CD4-positive, alpha-beta T cell (primary cell): ENCODE results near the gene ZNF182. TPM values are rescaled to one million over a fixed set of nuclear protein-coding genes. Genes with fewer than 3 reads are reported as not detected.
"Not testable (repeated sequence)": the region's sequence is repeated elsewhere in the genome, so short reads cannot be mapped to it uniquely, and the experiment has no call there.

Experiments used
- ATAC-seq: fragments of 200-7000 bp; cut with Tn5 transposase; one replicate; pipeline ENCODE4 v1.10.0; 2022; ENCODE audit warnings: mild to moderate bottlenecking; ENCODE audit not compliant: poor library complexity
- CTCF ChIA-PET: fragments of 350-600 bp; sonication (Branson Sonifier 250); formaldehyde crosslinking; loops from one replicate; lab custom pipeline; 2021; ENCODE audit warnings: antibody characterized with exemption, inconsistent platforms; lab: Charles Lee
- POLR2A ChIA-PET: fragments of 350-600 bp; sonication (Branson Sonifier 250); formaldehyde crosslinking; loops from one replicate; lab custom pipeline; 2021; ENCODE audit warnings: antibody characterized with exemption, inconsistent platforms; lab: Charles Lee
- DNase-seq, 14 experiments: peaks; one replicate each; pipeline ENCODE4 v3.0.0-alpha.2; 2013 to 2020; ENCODE audit warnings: mixed read lengths in 2 of 14
- H3K27ac ChIP-seq, 2 donors: one replicate each; pipeline versions ENCODE4 v1.5.1 to v1.7.0; 2013; ENCODE audit warnings: low read length in 2 of 2, low read depth in 1 of 2, mild to moderate bottlenecking in 1 of 2
- H3K27me3 ChIP-seq, 2 experiments: 1 replicate in 1 of 2; 2 replicates in 1 of 2; pipeline versions ENCODE4 v1.6.1 to v1.7.0; 2013; ENCODE audit warnings: low read length in 2 of 2, control low read depth in 1 of 2, mild to moderate bottlenecking in 1 of 2, moderate library complexity in 1 of 2; ENCODE audit not compliant: insufficient read depth in 2 of 2, control insufficient read depth in 1 of 2
- H3K36me3 ChIP-seq: one replicate; pipeline ENCODE4 v1.6.1; 2013; ENCODE audit warnings: low read length, control low read depth; ENCODE audit not compliant: insufficient read depth
- H3K4me1 ChIP-seq: one replicate; pipeline ENCODE4 v1.6.1; 2013; ENCODE audit warnings: low read length, control low read depth; ENCODE audit not compliant: insufficient read depth
- H3K4me3 ChIP-seq: one replicate; pipeline ENCODE4 v1.5.1; 2013; ENCODE audit warnings: mild to moderate bottlenecking, low read length, moderate library complexity
- H3K9me3 ChIP-seq, 2 experiments: 1 replicate in 1 of 2; 2 replicates in 1 of 2; pipeline versions ENCODE4 v1.6.1 to v1.7.0; 2013; ENCODE audit warnings: low read length in 2 of 2, mild to moderate bottlenecking in 2 of 2, control low read depth in 1 of 2, moderate library complexity in 1 of 2; ENCODE audit not compliant: control insufficient read depth in 1 of 2, insufficient read depth in 1 of 2
- H3K27ac Mint-ChIP-seq: one replicate; pipeline ENCODE4 v1.8.0; 2020; ENCODE audit warnings: mixed read lengths
- H3K27me3 Mint-ChIP-seq: one replicate; pipeline ENCODE4 v1.8.0; 2021; ENCODE audit warnings: mixed read lengths
- H3K36me3 Mint-ChIP-seq: one replicate; pipeline ENCODE4 v1.8.0; 2021; ENCODE audit warnings: low read depth, mixed read lengths
- H3K4me1 Mint-ChIP-seq: one replicate; pipeline ENCODE4 v1.8.0; 2021; ENCODE audit warnings: low read depth, mixed read lengths
- H3K4me3 Mint-ChIP-seq: one replicate; pipeline ENCODE4 v1.8.0; 2020; ENCODE audit warnings: mild to moderate bottlenecking, mixed read lengths
- H3K9me3 Mint-ChIP-seq: one replicate; pipeline ENCODE4 v1.8.0; 2020; ENCODE audit warnings: mixed read lengths
- intact Hi-C, 2 experiments: fragments of 100-400 bp; cut with DNase I in 1 of 2; cut with micrococcal nuclease in 1 of 2; formaldehyde crosslinking; loops; one replicate each; pipeline versions ENCODE4 v1.15.1 to v1.9.0; 2023 to 2025; cut with DNase I, micrococcal nuclease
- total RNA-seq, 174 experiments: library from RNA in 2 of 174; stranded (reverse) in 2 of 174; gene quantifications; one replicate each; pipeline ENCODE4 v1.2.3 and lab custom pipeline; 2021 to 2026
- TF ChIP-seq, protein P1 (sequence below): fragments of 200-600 bp; IDR thresholded peaks from one replicate; pipeline ENCODE4 v1.8.0; 2022; ENCODE audit warnings: antibody characterized with exemption, mild to moderate bottlenecking

Gene ZNF182
- total RNA-seq, 2 experiments from 2014 or later = 4.8 to 5.0 TPM

GRCh38 chrX:47956016-47956415 is 47.8 kb downstream of the ZNF182 start:
- H3K27ac Mint-ChIP-seq = no peak overlapping the region
- H3K9me3 ChIP-seq = no peaks in the 10 kb centered on the region
- no peak overlapping the region for H3K4me3 ChIP-seq
- no peaks in the 10 kb centered on the region for H3K27me3 ChIP-seq
- H3K4me1 Mint-ChIP-seq = no peaks in the 10 kb centered on the region
- no peak overlapping the region for H3K27ac ChIP-seq
- POLR2A ChIA-PET = no interaction called here
- H3K36me3 ChIP-seq = no peaks in the 10 kb centered on the region
- H3K36me3 Mint-ChIP-seq = no peaks in the 10 kb centered on the region
- ATAC-seq = no peak
- CTCF ChIA-PET = no interaction called here
- TF ChIP-seq, protein P1, sequence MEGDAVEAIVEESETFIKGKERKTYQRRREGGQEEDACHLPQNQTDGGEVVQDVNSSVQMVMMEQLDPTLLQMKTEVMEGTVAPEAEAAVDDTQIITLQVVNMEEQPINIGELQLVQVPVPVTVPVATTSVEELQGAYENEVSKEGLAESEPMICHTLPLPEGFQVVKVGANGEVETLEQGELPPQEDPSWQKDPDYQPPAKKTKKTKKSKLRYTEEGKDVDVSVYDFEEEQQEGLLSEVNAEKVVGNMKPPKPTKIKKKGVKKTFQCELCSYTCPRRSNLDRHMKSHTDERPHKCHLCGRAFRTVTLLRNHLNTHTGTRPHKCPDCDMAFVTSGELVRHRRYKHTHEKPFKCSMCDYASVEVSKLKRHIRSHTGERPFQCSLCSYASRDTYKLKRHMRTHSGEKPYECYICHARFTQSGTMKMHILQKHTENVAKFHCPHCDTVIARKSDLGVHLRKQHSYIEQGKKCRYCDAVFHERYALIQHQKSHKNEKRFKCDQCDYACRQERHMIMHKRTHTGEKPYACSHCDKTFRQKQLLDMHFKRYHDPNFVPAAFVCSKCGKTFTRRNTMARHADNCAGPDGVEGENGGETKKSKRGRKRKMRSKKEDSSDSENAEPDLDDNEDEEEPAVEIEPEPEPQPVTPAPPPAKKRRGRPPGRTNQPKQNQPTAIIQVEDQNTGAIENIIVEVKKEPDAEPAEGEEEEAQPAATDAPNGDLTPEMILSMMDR = no peak
- intact Hi-C loops = loop anchor here in 1 of 2 experiments (5.0 kb wide), 1 partner anchor 124 kb away; no protein-coding TSS in a partner anchor
- H3K4me3 Mint-ChIP-seq = no peak overlapping the region
- peaks cover 4% of the 10 kb centered on the region for H3K4me1 ChIP-seq
- peaks cover 2% of the 10 kb centered on the region for H3K9me3 Mint-ChIP-seq
- no peak for DNase-seq
- no peaks in the 10 kb centered on the region for H3K27me3 Mint-ChIP-seq

DNA sequence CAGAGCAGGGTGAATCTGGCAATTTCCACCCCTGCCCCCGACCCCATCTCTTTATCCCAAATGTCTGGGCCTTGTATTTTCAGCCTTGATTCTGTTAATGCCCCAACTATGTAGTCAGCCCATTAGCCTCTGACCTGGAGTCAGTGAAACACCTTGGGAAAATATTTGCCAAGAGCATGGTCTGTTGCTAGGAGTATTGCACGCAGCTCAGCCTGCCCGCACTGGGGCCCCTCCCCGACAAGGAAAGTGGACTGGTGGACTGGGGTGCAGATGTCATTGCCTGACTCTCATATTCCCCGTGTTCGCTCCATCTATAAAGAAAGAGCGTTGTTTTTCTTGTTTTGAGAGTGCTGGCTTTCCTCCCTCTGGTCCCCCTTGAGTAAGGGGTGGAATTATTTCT is 48.5 kb downstream of the ZNF182 start:
- CTCF ChIA-PET, H3K9me3 ChIP-seq, H3K36me3 Mint-ChIP-seq, H3K27me3 Mint-ChIP-seq, DNase-seq, POLR2A ChIA-PET, H3K4me3 Mint-ChIP-seq, H3K36me3 ChIP-seq, H3K9me3 Mint-ChIP-seq, H3K4me1 ChIP-seq, H3K27ac Mint-ChIP-seq, H3K4me1 Mint-ChIP-seq, ATAC-seq, H3K27ac ChIP-seq, H3K27me3 ChIP-seq, H3K4me3 ChIP-seq: not testable (repeated sequence)
- intact Hi-C loops = loop anchor here in 1 of 2 experiments (5.0 kb wide), 1 partner anchor 123 kb away; no protein-coding TSS in a partner anchor

- TF ChIP-seq, protein P1 = no peak
- DNase-seq (no peak), ATAC-seq (no peak)
- POLR2A ChIA-PET = no interaction called here
- intact Hi-C loops = no loop called here
- no peak overlapping the region for H3K4me3 Mint-ChIP-seq
- H3K27me3 Mint-ChIP-seq = no peaks in the 10 kb centered on the region
- peaks cover 5% of the 10 kb centered on the region for H3K4me1 Mint-ChIP-seq
- H3K27me3 ChIP-seq = no peaks in the 10 kb centered on the region
- H3K4me1 ChIP-seq = no peaks in the 10 kb centered on the region
- no peak overlapping the region for H3K4me3 ChIP-seq
- no peak overlapping the region for H3K27ac ChIP-seq
- CTCF ChIA-PET = interaction anchor here (0.8 kb wide), 1 partner anchor 10 kb away, joined by 3 read pairs; no protein-coding TSS in a partner anchor
- no peaks in the 10 kb centered on the region for H3K36me3 Mint-ChIP-seq
- no peaks in the 10 kb centered on the region for H3K9me3 Mint-ChIP-seq
- no peak overlapping the region for H3K27ac Mint-ChIP-seq
- no peaks in the 10 kb centered on the region for H3K9me3 ChIP-seq
- no peaks in the 10 kb centered on the region for H3K36me3 ChIP-seq
These were observed 62.4 kb downstream of the ZNF182 start for GRCh38 chrX:47941423-47941822.

DNA sequence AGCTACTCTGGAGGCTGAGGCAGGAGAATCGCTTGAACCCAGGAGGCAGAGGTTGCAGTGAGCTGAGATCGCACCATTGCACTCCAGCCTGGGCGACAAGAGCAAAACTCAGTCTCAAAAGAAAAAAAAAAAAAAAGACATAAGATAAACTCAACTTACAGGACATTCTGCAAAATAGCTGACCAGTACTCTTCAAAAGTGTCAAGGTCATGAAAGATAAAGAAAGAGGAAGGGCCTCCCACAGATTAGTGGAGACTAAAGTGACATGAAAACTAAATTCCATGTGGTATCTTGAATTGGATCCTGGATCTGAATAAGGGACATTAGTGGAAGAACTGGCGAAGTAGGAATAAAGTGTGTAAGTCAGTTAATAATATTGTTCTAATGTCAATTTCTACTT is 63.3 kb downstream of the ZNF182 start:
- intact Hi-C loops = no loop called here
- ChIA-PET CTCF (no interaction called here), POLR2A (no interaction called here)
- H3K4me1 Mint-ChIP-seq = peaks cover 8% of the 10 kb centered on the region
- H3K4me1 ChIP-seq = no peaks in the 10 kb centered on the region
- H3K27me3 ChIP-seq = no peaks in the 10 kb centered on the region
- H3K27me3 Mint-ChIP-seq = no peaks in the 10 kb centered on the region
- H3K27ac Mint-ChIP-seq = no peak overlapping the region
- H3K36me3 Mint-ChIP-seq = no peaks in the 10 kb centered on the region
- DNase-seq (no peak), ATAC-seq (no peak)
- H3K4me3 Mint-ChIP-seq = no peak overlapping the region
- no peak overlapping the region for H3K27ac ChIP-seq
- TF ChIP-seq, protein P1 = no peak
- no peaks in the 10 kb centered on the region for H3K9me3 Mint-ChIP-seq
- no peak overlapping the region for H3K4me3 ChIP-seq
- no peaks in the 10 kb centered on the region for H3K9me3 ChIP-seq
- H3K36me3 ChIP-seq = no peaks in the 10 kb centered on the region
